ENCODE data around the gene UCN2.

Gene UCN2

DNA sequence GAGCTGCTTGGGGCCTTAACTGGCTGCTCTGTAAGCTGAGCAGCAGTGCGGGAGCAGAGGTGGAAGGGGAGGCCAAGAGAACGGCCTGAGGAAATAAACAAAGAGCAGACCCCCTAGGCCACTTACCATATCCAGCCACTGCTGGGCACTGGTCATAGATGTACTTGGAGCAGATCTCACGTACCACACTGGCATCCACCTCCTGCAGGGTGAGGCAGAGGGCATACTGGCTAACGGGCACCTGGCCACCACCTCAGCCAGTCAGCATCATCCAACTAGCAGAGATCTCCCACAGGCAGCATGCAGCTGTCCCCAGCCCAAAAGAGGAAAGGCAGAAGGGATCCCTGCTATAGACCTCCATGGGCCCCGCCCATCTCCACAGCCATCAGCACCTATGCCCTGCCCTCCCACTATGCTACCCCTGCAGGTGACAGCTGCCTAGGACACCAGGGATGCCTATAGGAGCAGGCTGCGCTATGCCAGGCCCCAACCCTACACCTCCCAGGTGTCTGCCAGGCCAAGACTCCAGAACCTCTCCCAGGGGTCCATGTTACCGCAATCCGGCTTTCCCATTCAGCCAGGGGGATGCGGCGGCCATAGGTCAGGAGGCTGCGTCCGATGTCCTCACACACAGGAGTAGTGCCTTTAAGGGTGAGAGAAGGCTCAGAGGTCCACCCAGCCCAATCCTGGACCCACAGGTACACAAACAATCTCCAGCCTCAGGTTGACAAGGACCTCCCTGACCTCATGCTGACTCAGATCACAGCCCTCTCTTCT lies 36.1 kb upstream of the UCN2 start:
- no peak for DNase-seq (ENCODE audit: low read depth, low spot score)
- in situ Hi-C loops (cut with HindIII; ENCODE audit: low sequenced_read_pairs), result no loop called here
- H3K4me3 ChIP-seq (ENCODE audit: low read depth, low read length), result no peak overlapping the region
- TF ChIP-seq, protein P1, sequence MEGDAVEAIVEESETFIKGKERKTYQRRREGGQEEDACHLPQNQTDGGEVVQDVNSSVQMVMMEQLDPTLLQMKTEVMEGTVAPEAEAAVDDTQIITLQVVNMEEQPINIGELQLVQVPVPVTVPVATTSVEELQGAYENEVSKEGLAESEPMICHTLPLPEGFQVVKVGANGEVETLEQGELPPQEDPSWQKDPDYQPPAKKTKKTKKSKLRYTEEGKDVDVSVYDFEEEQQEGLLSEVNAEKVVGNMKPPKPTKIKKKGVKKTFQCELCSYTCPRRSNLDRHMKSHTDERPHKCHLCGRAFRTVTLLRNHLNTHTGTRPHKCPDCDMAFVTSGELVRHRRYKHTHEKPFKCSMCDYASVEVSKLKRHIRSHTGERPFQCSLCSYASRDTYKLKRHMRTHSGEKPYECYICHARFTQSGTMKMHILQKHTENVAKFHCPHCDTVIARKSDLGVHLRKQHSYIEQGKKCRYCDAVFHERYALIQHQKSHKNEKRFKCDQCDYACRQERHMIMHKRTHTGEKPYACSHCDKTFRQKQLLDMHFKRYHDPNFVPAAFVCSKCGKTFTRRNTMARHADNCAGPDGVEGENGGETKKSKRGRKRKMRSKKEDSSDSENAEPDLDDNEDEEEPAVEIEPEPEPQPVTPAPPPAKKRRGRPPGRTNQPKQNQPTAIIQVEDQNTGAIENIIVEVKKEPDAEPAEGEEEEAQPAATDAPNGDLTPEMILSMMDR (IDR thresholded peaks at IDR 0.05; ENCODE audit: low read depth, low read length), result no peak

DNA sequence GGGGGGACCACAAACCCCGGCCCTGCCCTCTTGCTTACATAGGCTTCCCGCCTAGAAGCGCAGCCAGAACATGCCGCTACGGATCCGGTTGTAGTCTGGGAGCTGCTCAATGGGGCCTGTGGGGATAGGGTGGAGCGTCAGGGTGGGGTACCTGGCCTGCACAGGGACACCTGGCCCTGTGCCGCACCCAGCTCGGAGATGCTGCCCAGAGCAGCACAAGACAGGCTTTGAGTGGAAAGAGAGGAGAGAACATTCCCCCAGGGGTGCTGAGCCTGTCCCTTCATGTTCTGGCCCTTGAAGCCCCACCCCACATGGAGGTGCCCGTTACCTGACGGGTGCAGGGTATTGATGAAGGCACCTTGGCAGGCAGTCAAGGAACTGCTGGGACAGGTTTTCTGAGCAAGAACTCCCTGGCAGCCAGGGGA lies 35.5 kb upstream of the UCN2 start:
- TF ChIP-seq, protein P1 (IDR thresholded peaks at IDR 0.05; ENCODE audit: low read depth, low read length), result no peak
- H3K4me3 ChIP-seq (ENCODE audit: low read depth, low read length), result no peak overlapping the region
- in situ Hi-C loops (cut with HindIII; ENCODE audit: low sequenced_read_pairs), result no loop called here
- DNase-seq (ENCODE audit: low read depth, low spot score), result no peak

DNA sequence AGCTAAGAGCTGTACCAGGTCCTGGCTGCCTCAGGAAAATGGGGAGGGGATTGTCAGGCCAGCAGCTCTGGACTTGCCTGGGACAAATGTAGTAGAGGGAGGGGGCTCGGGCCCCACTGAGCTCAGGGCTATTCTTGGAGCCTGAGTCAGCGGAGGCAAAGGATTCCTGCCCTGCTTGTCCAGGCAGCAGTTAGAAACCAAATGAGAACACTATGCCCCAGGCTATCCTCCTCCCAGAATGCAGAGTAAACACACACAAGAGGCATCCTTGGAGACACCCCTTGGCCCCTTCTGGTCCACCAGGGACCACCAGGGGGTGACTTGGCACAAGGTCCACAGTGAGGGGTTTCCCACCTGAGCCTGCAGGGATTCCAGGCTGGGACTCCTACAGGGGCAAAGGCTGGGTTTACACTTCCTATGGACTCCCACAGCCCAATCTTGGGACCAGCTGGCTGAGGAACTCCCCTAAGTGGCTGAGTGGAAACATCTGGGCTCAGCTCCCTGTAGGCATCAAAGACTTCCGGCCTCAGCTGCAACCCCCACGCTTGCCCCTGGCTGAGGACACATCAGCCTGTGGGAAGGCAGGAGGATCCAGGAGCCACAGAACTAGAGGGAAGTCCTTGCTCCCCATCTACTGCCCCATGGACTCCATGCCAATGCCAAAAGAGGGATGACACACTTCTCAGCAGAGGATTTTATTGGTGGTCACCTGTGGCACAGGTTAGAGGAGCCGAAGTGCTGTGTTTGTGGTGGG lies 34.9 kb upstream of the UCN2 start:
- in situ Hi-C loops (cut with HindIII; ENCODE audit: low sequenced_read_pairs), result no loop called here
- TF ChIP-seq, protein P1 (IDR thresholded peaks at IDR 0.05; ENCODE audit: low read depth, low read length), result no peak
- DNase-seq (ENCODE audit: low read depth, low spot score), result peak; percentile 95
- H3K4me3 ChIP-seq (ENCODE audit: low read depth, low read length), result no peak overlapping the region

DNA sequence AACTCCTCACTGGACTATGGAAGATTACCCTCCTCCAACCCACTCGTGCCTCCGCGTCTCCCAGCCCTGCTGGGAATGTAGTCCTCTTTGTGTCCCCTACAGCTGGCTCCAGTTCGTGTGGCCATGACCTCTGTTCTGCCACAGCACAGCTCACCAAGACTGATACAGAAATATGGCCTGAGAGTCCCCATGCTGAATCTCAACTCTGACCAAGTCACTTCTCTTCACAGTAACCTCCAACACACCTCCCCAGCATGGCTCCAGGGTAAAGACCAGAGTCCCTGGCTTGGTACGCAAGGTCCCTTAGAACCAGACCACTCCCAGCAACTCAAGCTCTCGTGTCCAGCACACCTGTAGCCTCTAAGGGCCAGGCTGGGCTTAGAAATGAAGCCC lies 33.8 kb upstream of the UCN2 start:
- H3K4me3 ChIP-seq (ENCODE audit: low read depth, low read length), result no peak overlapping the region
- TF ChIP-seq, protein P1 (IDR thresholded peaks at IDR 0.05; ENCODE audit: low read depth, low read length), result no peak
- in situ Hi-C loops (cut with HindIII; ENCODE audit: low sequenced_read_pairs), result no loop called here
- DNase-seq (ENCODE audit: low read depth, low spot score), result no peak

DNA sequence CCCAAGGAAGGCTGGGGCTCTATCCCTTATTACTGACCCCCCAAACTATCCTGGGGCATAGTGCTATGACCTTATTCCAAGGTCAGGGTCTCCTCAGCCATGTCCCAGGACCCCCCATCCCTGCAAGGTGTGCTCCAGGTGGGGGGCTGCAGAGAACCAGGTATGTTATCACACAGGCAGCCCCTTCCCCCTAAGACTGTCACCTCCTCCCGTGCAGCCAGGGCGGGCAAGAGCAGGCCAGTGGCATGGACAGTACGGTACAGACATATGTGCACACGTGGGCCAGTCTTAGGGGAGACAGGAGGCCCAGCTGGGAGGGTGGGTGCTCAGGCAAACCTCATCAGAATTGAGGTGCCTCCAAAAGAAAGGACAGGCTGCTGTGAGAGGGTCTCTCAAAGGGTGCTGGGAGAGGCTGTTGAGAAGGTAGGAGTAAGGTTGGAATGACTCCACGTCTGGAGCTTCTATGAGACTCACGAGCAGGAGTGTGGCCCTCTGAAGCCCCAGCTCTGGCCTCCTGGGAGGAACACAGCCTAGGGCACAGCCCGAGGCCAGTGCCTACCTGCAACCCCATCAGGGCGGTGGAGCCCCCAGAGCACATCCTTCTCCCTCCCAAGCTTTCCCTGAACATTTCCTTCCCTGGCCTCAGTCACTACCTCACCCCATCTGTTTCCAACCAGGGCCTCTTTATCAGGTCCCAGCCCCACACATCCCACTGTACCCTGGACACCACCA lies 33.3 kb upstream of the UCN2 start:
- no peak for DNase-seq (ENCODE audit: low read depth, low spot score)
- TF ChIP-seq, protein P1 (IDR thresholded peaks at IDR 0.05; ENCODE audit: low read depth, low read length), result no peak
- in situ Hi-C loops (cut with HindIII; ENCODE audit: low sequenced_read_pairs), result no loop called here
- H3K4me3 ChIP-seq (ENCODE audit: low read depth, low read length), result no peak overlapping the region

DNA sequence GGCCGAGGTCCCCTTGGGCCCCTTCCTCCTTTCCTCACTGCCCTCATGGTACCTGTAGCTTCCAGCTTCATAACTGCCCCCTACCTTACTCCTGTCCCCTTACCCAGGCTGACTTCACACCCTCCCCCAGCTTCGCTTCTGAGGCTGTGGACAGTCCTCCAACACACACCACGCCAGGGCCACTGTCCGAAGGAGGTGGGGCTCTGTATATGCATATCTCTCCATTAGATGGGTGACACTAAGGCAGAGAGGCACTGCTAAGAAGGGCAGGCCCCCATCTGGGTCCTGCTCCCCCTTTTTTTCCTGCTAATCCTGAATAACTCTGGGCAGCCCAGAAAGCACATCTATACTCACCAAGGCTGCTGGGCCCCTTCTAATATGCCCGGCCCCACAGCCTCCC lies 32.6 kb upstream of the UCN2 start:
- no peak for DNase-seq (ENCODE audit: low read depth, low spot score)
- in situ Hi-C loops (cut with HindIII; ENCODE audit: low sequenced_read_pairs), result no loop called here
- no peak overlapping the region for H3K4me3 ChIP-seq (ENCODE audit: low read depth, low read length)
- TF ChIP-seq, protein P1 (IDR thresholded peaks at IDR 0.05; ENCODE audit: low read depth, low read length), result no peak

All from astrocyte of the spinal cord (primary cell).